GM21825 (cell line): ENCODE results near the gene KRTAP10-12.

ENCODE experiments used
- ATAC-seq: cut with Tn5 transposase; IDR thresholded peaks from one replicate; pipeline ENCODE4 v1.9.1; 2021; ENCODE audit warnings: mild to moderate bottlenecking, moderate library complexity; ENCODE audit not compliant: unreplicated experiment

KRTAP10-12 gene

GRCh38 chr21:44730951-44731579 is 34.1 kb downstream of the KRTAP10-12 start:
- ATAC-seq = no peak

- ATAC-seq = no peak
These were observed 35.3 kb downstream of the KRTAP10-12 start for GRCh38 chr21:44732263-44732662.

- ATAC-seq = no peak
These were observed 36.0 kb downstream of the KRTAP10-12 start for GRCh38 chr21:44732956-44733355.

GRCh38 chr21:44734026-44734745 is 37.2 kb downstream of the KRTAP10-12 start:
- no peak for ATAC-seq

GRCh38 chr21:44734841-44735240 is 37.9 kb downstream of the KRTAP10-12 start:
- ATAC-seq = no peak

- no peak for ATAC-seq
These were observed 38.8 kb downstream of the KRTAP10-12 start for GRCh38 chr21:44735821-44736220.

- ATAC-seq = no peak
These were observed 39.5 kb downstream of the KRTAP10-12 start for GRCh38 chr21:44736291-44737004.

- no peak for ATAC-seq
These were observed 40.9 kb downstream of the KRTAP10-12 start for GRCh38 chr21:44737706-44738354.

- ATAC-seq = no peak
These were observed 41.6 kb downstream of the KRTAP10-12 start for GRCh38 chr21:44738621-44739020.

GRCh38 chr21:44739316-44739715 is 42.3 kb downstream of the KRTAP10-12 start:
- no peak for ATAC-seq

- ATAC-seq = no peak
These were observed 43.8 kb downstream of the KRTAP10-12 start for GRCh38 chr21:44740742-44741141.

GRCh38 chr21:44741921-44742320 is 44.9 kb downstream of the KRTAP10-12 start:
- no peak for ATAC-seq

GRCh38 chr21:44742418-44743153 is 45.6 kb downstream of the KRTAP10-12 start:
- ATAC-seq = no peak
